H1 (cell line): Measurements from ENCODE around the gene ZC3H8. TPM values are rescaled to one million over a fixed set of nuclear protein-coding genes. Genes with fewer than 3 reads are reported as not detected.

ENCODE experiments used
- CEBPB ChIP-seq: IDR thresholded peaks from 2 replicates; pipeline ENCODE4 v1.6.1; 2012; ENCODE audit warnings: low read depth, low read length
- CTCF ChIP-seq, 3 experiments: IDR thresholded peaks; 1 replicate in 2 of 3; 2 replicates in 1 of 3; pipeline versions ENCODE4 v1.5.1 to v1.6.1; 2011; ENCODE audit warnings: low read length in 3 of 3, mild to moderate bottlenecking in 3 of 3, inconsistent platforms in 2 of 3, low read depth in 1 of 3, moderate library complexity in 1 of 3; ENCODE audit not compliant: insufficient read depth in 1 of 3; ENCODE audit errors: control extremely low read depth in 1 of 3
- EZH2 ChIP-seq: fragments of 200-600 bp; sonication (generic); IDR thresholded peaks from 2 replicates; pipeline ENCODE4 v1.7.1; 2012; ENCODE audit warnings: low read depth, mild to moderate bottlenecking, moderate library complexity, low read length, inconsistent platforms; ENCODE audit not compliant: severe bottlenecking
- JUN ChIP-seq: IDR thresholded peaks from 2 replicates; pipeline ENCODE4 v1.6.1; 2011; ENCODE audit warnings: low read depth, mild to moderate bottlenecking, improper control_type of control experiment, low read length
- SP1 ChIP-seq: IDR thresholded peaks from 2 replicates; pipeline ENCODE4 v1.6.1; 2011; ENCODE audit warnings: low read depth, low read length
- polyA plus RNA-seq, 7 experiments: library from polyadenylated mRNA; depleted of rRNA in 3 of 7; stranded (reverse) in 5 of 7; unstranded in 2 of 7; fragments of >200 nt in 5 of 7; fragments of 200-250 nt in 2 of 7; gene quantifications; 1 replicate in 5 of 7; 2 replicates in 1 of 7; 4 replicates in 1 of 7; pipeline versions ENCODE4 v1.2.1 to v1.2.3, GENCODE V29; 2011 to 2013; ENCODE audit warnings: missing spikeins in 2 of 7, mixed read lengths in 2 of 7
- total RNA-seq: library from RNA; stranded (reverse); fragmentation: NEBNext Ultra II Directional; extraction: Animal tissue kit (Norgen Biotek cat#: 25700); gene quantifications from 2 replicates; pipeline ENCODE4 v1.2.1, GENCODE V29; 2021

ZC3H8 gene
- total and polyA plus RNA-seq, 2 of the 8 experiments (the other 6 are each of a cell fraction or from before 2014, with no cell fraction given), result 1.9 to 7.1 TPM

DNA sequence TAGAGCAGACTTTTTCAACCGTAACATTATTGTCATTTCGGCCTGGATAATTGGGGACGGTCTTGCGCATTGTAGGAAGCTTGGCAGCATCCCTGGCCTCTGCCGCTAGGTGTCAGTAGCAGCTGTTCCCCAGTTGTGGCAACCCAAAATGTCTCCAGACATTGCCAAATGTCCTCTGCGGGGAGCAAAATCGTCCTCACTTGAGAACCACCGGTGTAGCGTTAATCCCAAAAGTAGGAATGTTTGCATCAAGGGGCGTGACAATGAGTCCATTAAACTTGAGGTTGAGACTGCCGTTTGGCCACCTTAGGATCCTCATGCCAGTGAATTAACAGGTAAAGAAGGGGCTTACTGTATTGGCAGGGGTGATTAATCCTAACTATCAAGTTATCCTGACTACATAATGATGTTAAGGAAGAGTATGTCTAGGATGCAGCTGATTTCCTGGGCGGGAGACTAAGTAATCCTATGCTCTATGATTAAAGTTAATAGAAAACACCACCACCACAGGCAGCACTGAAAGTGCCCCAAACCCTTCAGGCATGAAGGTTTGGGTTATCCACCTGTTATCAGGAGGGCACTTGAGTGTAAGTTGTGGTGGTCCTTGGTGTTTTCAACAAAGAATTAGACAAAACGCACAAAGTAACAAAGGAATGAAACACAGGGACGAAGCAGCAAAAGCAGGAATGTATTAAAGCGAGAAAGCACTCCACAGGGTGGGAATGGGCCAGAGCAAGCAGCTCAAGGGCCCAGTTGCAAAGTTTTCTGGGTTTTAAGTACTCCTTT, 4.9 kb upstream of the ZC3H8 start (continued):
- TF ChIP-seq SP1 (no peak), EZH2 (no peak), JUN (no peak), CEBPB (peak; percentile 86), CTCF (IDR thresholded peaks at IDR 0.05; ENCODE audit: control extremely low read depth in 1 of 3, insufficient read depth in 1 of 3, low read depth in 1 of 3, low read length in 3 of 3) (peak; percentile 92 to 98 (median 96))
